Measurements from ENCODE around the gene INPP5J.

INPP5J gene

DNA sequence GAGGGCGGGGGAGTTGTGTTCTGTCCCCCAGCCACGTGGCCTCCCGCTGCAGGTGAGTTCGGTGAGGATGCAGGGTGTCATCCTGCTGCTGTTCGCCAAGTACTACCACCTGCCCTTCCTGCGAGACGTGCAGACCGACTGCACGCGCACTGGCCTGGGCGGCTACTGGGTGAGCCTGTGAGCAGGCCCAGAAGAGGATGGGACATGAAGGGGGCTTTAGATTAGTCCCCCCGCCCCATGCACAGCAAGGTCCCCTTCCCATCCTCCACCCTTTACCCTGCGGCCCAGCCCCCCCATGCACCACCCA lies 4.1 kb downstream of the INPP5J start:
- DNase-seq = no peak

DNA sequence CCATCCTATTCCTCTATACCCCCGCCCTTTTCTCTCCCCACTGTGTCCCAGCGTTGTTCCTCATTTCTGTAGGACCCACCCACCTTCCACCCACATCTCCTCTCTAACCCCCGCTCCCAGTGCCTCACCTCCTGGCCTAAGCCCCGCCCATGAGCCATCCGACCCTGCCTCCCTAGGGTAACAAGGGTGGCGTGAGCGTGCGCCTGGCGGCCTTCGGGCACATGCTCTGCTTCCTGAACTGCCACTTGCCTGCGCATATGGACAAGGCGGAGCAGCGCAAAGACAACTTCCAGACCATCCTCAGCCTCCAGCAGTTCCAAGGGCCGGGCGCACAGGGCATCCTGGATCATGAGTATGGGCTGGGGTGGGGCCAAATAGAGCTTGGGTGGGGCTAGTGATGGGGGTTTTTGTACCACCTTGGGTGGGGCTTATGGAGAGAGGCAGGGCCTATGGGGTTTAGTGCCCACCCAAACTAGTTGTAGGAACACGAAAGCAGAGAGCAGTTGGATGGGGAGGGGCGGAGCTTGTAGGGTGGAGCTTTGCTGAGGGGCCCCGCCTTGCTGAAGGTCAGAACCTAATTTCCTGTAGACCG lies 4.5 kb downstream of the INPP5J start:
- no peak for DNase-seq

DNA sequence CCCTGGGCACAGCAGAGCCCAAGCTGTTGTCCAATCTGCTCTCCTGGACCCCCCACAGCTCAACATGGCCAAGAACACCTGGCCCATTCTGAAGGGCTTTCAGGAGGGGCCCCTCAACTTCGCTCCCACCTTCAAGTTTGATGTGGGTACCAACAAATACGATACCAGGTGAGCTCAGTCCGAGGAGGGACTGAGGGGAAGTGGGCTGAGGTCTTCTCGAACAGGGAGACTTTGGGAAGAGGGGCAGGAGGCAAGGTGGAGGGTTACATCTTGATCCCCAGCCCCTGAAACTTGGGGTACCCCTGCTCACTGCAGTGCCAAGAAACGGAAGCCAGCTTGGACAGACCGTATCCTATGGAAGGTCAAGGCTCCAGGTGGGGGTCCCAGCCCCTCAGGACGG lies 5.4 kb downstream of the INPP5J start:
- DNase-seq = no peak

DNA sequence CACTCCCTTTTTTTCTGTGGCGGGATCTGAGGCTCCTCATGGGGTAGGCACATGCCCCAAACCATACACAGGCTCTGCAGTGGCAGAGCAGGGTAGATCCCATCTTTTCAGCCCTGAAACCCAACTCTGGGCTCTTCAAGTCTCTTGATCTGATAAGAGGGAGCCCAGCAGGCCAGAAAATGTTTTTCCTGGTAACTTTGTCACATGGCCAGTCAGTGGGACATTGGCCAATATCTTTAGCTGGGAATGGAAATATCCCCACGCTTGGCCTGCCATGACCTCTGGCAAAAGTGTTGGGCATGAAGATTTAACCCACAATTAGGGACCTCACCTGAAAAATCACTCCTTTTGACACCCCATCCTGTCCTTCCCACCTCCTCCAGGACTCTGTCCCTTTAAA lies 8.1 kb downstream of the INPP5J start:
- DNase-seq = no peak

DNA sequence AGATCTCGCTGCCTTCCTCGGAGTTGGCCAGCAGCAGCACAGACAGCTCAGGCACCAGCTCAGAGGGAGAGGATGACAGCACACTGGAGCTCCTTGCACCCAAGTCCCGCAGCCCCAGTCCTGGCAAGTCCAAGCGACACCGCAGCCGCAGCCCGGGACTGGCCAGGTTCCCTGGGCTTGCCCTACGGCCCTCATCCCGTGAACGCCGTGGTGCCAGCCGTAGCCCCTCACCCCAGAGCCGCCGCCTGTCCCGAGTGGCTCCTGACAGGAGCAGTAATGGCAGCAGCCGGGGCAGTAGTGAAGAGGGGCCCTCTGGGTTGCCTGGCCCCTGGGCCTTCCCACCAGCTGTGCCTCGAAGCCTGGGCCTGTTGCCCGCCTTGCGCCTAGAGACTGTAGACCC lies 11.1 kb downstream of the INPP5J start:
- DNase-seq = no peak

DNA sequence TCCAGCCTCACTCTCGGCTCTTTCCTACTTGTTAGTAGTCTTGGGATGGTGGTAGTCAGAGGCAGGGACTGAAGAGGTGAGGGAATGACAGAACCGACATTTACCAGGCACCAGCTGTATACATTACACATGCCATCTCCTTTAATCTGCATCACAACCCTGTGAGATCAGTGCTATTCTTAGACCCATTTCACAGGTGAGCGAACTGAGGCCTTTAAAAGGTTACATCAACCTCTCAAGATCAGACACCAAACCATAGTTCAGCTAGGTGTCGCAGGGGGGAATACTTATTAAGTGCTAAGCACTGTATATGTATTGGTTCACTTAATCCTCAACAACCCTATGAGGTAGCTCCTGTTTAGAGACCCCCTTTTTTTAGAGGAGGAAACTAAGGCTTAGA lies 11.9 kb downstream of the INPP5J start:
- no peak for DNase-seq

DNA sequence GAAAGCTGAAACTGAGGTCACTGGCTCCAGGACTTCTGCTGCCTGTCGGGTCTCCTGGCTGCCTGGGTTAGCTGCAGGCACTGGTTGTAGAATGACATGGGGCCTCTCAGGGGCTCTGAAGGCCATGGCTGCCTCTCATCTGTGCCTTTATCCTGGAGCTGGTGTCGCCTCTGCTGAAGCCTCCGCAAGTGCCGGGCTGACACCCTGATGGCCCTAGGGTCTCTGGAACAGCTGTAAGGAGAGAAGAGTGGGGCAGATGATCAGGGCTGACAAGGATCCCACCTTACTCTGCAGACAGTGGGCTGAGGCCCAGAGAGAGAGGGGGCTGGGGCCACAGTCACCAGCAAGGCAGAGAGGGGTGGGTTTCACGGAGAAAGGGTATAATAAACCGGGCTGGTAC lies 12.9 kb downstream of the INPP5J start:
- no peak for DNase-seq

DNA sequence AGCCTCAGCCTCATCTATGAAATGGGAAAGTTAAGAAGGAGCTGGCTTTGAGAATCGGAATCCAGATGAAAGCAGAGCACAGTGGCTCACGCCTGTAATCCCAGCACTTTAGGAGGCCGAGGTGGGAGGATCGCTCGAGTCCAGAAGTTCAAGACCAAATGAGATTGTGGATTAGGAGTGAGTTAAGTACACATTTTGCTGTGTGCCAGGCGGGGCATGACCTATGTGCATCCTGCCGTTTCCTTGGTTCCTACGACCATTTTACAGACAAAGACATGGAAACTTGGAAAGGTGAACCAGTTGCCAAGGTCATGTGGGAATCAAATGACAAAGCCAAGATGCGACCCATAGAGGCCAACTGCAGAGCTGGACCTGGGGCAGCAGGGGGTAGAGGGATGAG lies 13.4 kb downstream of the INPP5J start:
- DNase-seq = no peak

DNA sequence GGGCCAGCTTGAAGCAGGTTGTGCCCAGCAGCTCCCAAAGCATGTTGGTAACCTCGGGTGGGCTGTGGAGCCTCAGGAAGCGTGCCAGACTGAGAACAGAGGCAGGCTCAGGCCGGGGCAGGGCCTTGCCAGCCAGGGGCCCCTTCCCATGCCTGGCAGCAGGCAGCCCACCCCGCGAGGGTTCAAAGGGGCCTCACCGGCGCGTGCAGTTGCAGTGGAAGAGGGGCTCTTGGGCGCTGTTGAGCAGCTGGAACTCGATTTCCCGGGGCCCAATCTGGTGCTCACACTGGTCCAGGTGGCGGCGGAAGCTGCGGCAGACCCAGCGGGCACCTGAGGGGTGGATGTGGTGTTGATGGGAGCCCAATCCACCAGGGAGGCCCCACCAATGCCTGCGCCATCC lies 13.9 kb downstream of the INPP5J start:
- no peak for DNase-seq

DNA sequence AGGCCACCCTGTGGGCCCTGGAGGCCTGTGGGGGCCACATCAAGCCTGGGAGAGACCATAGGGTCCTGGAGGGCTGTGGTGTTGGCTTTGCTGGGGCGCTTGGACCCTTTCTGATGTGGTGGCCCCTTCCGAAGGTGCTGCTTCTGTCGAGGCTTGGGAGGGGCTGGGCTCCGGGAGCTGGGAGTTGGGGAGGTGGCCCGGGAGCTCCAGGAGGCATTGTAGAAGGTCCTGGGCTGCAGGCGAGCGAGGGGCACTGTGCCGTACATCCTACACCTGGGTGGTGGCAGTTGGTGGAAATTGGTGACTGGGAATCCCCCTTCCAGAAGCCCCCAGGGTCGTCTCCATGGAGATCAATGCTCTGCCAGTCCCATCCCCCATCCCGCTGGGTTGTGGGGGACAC lies 15.0 kb downstream of the INPP5J start:
- DNase-seq = no peak

DNA sequence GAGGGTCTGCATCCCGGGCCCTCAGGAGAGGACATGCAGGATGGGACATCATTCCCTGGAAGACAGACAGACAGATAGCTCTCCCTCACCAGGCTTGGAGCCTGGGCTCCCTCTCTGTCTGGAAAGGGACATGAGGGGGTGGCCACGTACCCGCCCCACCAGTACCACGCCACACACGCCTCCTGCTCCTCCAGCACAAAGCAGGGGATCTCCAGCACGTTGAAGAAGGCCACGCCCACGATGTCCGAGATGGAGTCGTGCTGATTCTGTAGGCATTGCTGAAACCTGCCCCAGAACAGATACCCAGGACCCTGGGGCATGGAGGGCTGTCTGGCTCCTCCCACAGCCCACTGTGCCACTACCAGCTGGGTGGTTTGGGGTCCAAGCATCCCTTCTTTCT lies 15.4 kb downstream of the INPP5J start:
- no peak for DNase-seq

DNA sequence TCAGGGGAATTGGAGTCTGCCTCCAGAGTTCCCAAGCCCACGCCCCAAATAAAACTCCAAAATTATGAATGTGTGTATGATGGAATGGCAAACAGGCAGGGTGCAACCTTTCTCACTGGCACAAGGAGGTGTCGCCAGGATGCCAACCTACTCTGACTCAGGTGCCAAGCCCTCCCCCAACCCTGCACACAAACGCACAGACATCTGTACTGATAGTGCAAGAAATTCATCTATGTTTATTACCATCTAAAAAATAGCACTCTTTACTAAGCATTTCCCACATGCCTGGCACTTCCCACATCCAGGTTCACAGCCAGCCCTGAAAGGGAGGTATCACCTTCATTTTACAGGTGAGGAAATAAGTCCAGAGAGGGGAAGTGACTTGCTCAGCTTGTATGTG lies 16.3 kb downstream of the INPP5J start:
- no peak for DNase-seq

DNA sequence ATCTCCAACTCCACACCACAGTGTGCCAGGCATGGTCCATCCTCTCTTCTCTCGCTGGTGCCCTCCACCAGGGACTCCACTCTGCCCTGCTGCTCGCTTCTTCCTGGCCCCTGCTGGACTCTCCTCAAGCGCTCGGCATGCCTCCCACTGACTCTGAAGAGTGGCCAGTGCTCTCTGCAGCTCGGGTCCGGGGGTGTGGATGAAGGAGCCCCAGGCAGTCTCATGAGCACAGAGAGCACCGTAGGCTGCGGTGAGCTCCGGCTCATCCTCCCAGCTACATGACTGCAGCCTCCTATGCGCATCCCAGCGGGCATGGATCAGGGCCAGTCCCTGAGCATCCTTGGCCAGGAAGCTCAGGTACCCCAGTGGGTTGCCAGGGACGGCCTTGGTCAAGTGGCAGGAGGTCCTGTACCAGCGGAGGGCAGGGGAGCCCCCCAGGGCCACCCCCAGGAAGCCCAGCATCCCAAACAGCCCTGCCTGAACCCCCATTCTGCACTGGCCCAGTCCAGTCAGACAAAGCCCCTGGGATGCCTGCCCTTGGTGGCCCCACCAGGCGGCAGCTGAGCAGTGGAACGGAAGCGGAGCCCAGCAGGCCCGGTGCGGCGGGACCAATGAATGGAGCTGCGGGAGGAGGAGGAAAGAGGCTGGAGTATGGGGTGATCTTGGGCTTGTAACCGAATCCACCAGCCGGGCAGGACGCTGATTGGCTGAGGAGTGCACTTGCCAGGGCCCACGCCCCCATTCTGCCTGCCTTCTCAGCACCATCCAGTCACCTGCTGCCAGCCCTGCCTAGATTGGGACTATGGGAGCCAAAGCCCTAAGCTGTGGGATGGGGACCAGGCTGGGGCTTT lies 17.3 kb downstream of the INPP5J start, which contains the start of gene PLA2G3:
Gene PLA2G3, minus strand, starts transcription at position 643 of the 851 bp plus-strand sequence. Its CDS starts 154 bp downstream, at position 489.
- DNase-seq = no peak

DNA sequence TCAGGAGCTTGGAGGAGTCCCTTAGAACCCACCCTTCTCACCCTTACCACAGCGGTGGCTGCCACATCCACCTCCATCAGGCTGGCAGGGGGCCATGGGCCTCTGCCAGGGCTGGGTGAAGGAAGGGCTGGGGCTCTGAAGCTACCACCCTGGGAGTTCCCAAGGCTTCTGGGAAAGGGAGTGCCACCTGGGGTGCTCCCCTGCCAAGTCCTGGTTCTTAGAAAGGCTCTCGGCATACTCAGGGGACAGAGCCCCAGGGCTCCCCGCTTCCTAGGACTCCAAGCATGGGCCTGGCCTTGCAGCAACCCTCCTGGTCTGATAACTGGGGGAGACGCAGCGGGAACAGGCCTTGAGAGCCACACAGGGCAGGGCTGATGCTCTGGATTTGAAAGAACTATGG lies 18.0 kb downstream of the INPP5J start:
- DNase-seq = no peak

DNA sequence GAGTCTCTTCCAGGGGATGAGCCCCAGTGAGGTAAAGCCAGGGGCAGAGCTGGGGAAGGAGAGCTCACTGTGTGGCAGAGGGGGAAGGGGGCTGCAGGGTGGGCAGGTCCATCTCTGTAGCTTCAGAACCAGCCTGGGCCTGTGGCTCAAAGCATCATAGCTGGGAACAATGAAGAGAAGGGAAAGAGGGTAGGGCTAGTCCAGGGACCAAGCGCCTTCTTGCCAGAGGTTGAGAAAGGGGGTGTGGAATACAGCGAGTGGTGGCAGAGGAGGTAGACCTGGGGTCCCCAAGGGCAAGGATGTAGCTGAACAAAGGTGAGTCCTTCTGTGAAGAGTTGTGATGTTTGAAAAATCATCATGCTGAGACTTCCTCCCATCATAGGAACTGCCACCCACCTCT lies 18.8 kb downstream of the INPP5J start:
- DNase-seq = no peak

DNA sequence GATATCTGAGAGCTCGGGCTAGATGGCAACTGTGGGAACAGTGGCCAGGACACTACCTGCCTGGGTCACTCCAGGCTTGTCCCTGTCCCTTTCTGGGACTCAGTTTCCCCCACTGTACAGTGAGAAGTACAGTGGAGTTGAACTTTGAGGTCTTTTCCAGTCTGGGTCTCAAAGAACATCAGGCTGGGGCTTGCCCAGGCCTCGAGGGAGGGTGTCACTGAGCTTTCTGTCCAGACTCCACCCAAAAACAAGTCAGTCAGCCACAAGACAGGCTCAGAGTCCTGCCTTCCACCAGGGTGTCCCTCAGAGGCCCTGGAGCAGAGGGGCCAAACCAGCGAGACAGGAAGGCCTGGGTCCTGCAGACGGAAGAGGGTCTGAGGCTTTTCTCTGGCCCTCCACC lies 19.5 kb downstream of the INPP5J start:
- DNase-seq = no peak

DNA sequence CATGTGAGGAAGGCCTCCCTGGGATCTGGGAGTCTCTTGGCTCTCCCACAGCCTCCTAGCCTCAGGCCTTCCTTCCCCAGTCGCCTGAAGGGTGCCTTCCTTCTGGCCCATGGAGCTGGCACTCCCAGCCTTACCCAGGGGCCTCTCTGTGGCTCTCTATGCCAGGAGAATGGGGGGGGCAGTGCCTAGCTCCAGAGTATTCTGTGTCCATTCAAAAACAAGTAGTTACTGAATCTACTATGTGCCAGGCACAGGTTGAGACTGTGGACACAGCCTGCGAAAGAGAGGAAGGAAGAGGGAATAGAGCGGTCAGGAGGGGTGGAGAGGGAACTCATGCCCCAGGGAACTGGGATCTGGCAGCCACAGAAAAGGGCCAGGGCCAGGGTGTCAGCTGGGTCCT lies 20.3 kb downstream of the INPP5J start:
- no peak for DNase-seq

DNA sequence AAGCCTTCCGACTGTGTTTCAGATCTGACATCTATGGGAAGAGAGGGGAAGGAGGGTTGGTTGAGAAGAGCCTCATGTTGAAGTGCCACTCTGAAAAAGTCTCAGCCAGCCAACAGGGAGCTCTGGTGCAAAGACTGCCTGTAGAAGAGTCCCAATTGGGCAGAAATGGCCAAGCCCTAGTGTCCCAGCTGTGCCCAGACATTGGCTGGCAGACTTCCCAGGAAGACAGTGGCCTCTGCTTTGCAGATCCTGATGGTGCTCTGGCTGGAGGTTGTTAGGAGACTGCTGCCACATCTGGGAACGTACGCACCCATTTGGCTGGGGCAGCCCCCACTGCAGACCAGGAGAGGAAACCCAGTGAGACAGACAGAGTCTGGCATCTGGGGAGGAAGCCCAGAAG lies 20.8 kb downstream of the INPP5J start:
- DNase-seq = no peak

DNA sequence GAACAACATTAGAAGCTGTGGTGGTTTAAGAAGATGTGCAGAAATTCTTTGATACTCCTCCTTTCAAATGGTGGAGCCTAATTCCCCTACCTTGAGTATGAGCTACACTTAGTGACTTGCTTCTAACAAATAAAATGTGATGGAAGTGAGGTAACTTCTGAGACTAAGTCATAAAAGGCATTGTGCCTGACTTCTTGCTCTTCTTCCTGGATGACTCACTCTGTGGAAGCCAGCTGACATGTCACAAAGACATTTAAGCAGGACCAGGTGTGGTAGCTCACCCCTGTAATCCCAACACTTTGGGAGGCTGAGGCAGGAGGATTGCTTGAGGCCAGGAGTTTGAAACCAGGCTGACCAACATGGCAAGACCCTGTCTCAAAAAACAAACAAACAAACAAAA lies 21.5 kb downstream of the INPP5J start:
- DNase-seq = no peak

DNA sequence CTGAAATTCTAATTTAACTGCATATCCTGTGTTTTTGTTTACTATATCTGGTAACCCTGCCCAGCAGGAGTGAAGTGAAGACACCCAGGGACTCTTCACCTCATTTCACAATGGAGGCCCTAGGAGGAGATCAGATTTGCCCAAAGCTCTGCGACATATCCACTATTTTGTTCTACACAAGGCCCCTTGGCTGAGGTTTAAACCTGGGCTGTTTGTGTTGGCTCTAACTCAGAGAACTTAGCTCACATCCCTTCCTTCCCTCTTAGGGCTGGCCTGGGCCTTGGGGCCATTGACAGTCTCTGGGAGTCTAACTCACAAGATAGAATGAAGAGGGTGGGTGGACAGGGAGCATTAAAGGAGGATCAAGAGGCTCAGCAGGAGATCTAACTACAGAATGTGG lies 25.7 kb downstream of the INPP5J start:
- DNase-seq = no peak

DNA sequence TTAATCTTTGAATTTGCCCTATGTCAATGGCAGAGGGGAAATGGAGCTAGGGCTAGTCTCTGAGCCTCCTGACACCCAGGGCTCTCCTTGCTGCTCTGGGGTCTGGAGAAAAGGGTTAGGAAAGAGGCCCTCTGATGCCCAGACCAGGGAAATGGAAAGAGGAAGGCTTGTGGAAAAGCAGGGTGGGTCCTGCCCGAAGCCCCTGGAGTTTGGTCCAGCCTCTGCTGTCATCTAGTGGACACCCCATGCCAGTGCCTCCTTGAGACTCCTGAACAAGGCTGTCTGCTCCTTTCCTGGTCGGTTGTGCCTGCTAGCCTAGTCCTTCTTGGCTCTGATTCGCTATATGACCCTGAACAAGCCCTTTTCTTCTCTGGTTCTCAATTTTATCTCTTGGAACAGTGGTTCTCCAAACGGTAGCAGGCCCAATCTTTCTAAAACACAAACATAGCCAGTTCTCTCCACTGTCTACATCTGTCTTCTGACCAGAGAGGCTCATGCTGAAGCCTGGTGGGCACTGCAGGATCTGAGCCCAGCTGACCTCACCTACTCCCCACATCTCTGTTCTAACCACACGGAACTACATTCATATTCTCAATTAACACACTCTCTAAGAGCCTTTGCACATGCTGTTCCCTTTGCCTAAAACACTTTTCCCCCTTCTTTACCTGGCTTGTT lies 26.3 kb downstream of the INPP5J start:
- DNase-seq = peak; percentile 27

DNA sequence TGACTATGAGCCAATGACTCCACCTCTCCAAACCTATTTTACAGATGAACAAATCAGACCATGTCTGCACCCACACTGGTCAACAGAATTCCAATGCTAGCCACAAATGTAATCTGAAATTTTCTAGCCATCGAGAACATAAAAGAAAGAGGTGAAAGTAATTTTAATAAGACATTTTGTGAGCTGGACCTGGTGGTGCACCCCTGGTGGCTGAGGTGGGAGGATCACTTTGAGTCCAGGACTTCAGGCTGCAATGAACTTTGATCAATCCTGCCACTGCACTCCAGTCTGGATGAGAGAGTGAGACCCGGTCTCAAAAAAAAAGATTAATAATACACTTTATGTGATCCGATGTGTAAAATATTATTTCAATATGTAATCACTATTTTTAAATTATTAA lies 27.8 kb downstream of the INPP5J start:
- no peak for DNase-seq

DNA sequence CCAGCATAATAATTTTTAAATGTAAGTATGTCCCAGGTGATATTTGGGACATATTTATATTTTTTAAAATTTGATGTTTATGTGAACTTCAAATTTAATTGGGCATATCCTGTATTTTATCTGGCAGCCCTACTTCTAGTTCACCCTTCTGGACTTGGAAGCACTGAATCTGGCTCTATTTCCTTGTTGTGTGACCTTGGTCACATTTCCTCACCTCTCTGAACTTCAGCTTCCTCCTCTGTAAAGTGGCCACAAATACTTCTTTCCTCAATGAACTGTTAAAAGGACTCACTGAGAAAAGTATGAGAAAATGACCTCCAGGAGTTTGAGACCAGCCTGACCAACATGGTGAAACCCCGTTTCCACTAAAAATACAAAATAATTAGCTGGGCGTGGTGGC lies 29.1 kb downstream of the INPP5J start:
- DNase-seq = no peak

DNA sequence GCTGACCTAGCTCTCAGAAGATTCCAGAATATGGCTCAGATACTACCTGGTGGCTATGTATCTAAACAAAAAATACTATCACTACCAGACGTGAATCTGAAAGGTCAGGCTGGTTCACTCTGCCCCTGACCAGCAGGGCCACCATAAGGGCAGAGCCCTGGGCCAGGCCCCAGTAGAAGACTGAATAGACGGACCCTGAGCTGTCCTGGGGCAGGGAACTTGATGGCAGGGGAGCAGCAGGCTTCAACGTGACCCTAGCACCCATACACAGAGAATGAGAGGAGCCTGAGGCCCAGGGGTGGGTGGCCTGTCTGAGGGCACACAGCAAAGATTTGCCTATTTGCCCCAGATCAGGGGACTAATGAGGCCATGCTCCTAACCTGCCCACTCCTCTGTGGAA lies 30.6 kb downstream of the INPP5J start:
- no peak for DNase-seq

Data from activated T-cell treated with anti-CD3 and anti-CD28 coated beads, Interleukin-2, amount 50 U/mL, for 1 hour (primary cell).